Heart left ventricle (tissue), 13 donors: ENCODE data around the gene MLN.

Experiments
- POLR2A ChIP-seq, 2 donors: fragments of 450-650 bp; IDR thresholded peaks; one replicate each; pipeline ENCODE4 v1.6.1; 2017; ENCODE audit warnings: antibody characterized with exemption in 2 of 2, mild to moderate bottlenecking in 2 of 2, moderate library complexity in 2 of 2
- TF ChIP-seq, protein P1 (sequence below), 12 donors: fragments of 200-600 bp; sonication (generic) in 4 of 12; IDR thresholded peaks; one replicate each; pipeline versions ENCODE4 v1.5.0 to v1.8.0; 2018 to 2022; ENCODE audit warnings: antibody characterized with exemption in 12 of 12, mild to moderate bottlenecking in 5 of 12
- donor health status: ischemic (EF 13 %, LVEDD 7.1; RV severe dilation, severe dysfunction).
- donor health status: DM: no; HTN: yes; CAD: no.
- donor health status: DM: no; HTN: no; CAD: no.
- donor health status: ischemic (EF 25% LVEDD 6.9; RV normal size, moderate dysfunction).
- donor health status: ischemic (EF 25% LVEDD 5.7; RV mildly dilated, moderate dysfunction).
- donor health status: ischemic (EF 35%, LVEDD 5.7; RV mildly dilated, moderate dysfunction).
- donor health status: nonischemic (EF 11% LVEDD 7.7; RV severe dilation, severe dysfunction).
- donor health status: DM: yes; HTN: yes; CAD: no.
- donor health status: PGD.
- donor health status: ischemic (EF 29% LVEDD 5.4; RV normal size, mild dysfunction).
- donor health status: nonischemic (EF 23%, LVEDD 6.1; RV moderate dilation, normal function).

DNA sequence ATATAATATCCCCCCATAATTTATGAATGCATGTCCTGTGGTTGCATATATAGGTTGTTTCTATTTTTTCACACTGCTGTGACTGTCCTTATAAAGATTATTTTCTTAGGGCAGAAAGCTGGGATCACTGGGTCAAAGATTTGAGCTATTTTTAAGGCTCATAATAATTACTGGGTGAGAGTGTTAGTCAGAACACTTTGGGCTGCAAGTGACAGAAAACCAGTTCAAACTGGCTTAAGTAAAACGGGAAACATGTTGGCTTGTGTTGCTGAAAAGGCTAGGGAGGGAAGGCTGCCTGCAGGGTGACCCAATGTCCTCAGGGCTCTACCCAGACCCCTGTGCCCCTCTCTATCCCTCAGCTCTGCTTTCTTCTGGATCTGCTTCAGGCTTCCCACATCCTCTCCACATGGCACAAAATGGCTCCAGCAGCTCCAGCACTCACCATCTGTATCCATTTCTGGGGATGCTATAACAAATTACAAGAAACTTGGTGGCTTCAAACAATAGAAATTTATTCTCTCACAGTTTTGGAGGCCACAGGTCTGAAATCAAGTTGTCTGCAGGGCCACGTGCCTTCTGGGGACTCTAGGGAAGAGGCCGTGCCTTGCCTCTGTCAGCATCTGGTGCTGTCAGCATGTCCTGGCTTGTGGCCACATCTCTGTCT is 33.1 kb upstream of the MLN start:
- TF ChIP-seq, protein P1, sequence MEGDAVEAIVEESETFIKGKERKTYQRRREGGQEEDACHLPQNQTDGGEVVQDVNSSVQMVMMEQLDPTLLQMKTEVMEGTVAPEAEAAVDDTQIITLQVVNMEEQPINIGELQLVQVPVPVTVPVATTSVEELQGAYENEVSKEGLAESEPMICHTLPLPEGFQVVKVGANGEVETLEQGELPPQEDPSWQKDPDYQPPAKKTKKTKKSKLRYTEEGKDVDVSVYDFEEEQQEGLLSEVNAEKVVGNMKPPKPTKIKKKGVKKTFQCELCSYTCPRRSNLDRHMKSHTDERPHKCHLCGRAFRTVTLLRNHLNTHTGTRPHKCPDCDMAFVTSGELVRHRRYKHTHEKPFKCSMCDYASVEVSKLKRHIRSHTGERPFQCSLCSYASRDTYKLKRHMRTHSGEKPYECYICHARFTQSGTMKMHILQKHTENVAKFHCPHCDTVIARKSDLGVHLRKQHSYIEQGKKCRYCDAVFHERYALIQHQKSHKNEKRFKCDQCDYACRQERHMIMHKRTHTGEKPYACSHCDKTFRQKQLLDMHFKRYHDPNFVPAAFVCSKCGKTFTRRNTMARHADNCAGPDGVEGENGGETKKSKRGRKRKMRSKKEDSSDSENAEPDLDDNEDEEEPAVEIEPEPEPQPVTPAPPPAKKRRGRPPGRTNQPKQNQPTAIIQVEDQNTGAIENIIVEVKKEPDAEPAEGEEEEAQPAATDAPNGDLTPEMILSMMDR (IDR thresholded peaks at IDR 0.05): no peak
- no peak for TF ChIP-seq POLR2A (IDR thresholded peaks at IDR 0.05)
